ENCODE results near the gene ERMARD.

GRCh38 chr6:169785566-169785965, 34.1 kb downstream of the ERMARD start:
- no peak for TF ChIP-seq CTCF (IDR thresholded peaks at IDR 0.05)
- no peak for TF ChIP-seq POLR2A (IDR thresholded peaks at IDR 0.05)

Measured in right lobe of liver (tissue), 4 donors.